ENCODE measurements around the gene PRPH2. TPM values are rescaled to one million over a fixed set of nuclear protein-coding genes. Genes with fewer than 3 reads are reported as not detected.
A peak's percentile ranks its signal among the peaks of the same experiment; 100 is the strongest.

PRPH2 gene
- polyA plus RNA-seq, 1 donor from 2014 or later = not detected

- Histone ChIP-seq H3F3A (ENCODE audit: insufficient read depth, low read length, poor library complexity, severe bottlenecking) (no peaks in the 10 kb centered on the region), H3K79me2 (replicated peaks; ENCODE audit: insufficient read depth, low read length) (no peaks in the 10 kb centered on the region), H3K27me3 (ENCODE audit: insufficient read depth, low read depth, low read length) (no peaks in the 10 kb centered on the region), H3K9ac (ENCODE audit: low read length) (no peak overlapping the region), H3K36me3 (ENCODE audit: insufficient read depth, low read length) (no peaks in the 10 kb centered on the region), H4K20me1 (ENCODE audit: insufficient read depth) (no peaks in the 10 kb centered on the region), H3K27ac (ENCODE audit: low read length) (no peak overlapping the region), H3K4me2 (ENCODE audit: low read length) (no peak overlapping the region), H3K9me2 (ENCODE audit: insufficient read depth, low read length) (no peaks in the 10 kb centered on the region), H3K4me3 (ENCODE audit: low read length) (no peak overlapping the region), H3K9me3 (ENCODE audit: low read length) (no peaks in the 10 kb centered on the region), H2AFZ (ENCODE audit: low read depth, low read length) (no peak overlapping the region)
- no peak for TF ChIP-seq RAD21 (conservative IDR thresholded peaks at IDR 0.05)
- no peak for TF ChIP-seq TAF1 (IDR thresholded peaks at IDR 0.05; ENCODE audit: low read depth)
- TF ChIP-seq REST (IDR thresholded peaks at IDR 0.05; ENCODE audit: borderline replicate concordance) = no peak
- TF ChIP-seq MXI1 (conservative IDR thresholded peaks at IDR 0.05; ENCODE audit: poor library complexity, severe bottlenecking) = no peak
- TF ChIP-seq POLR2AphosphoS5 (IDR thresholded peaks at IDR 0.05) = no peak
- TF ChIP-seq, protein P1, sequence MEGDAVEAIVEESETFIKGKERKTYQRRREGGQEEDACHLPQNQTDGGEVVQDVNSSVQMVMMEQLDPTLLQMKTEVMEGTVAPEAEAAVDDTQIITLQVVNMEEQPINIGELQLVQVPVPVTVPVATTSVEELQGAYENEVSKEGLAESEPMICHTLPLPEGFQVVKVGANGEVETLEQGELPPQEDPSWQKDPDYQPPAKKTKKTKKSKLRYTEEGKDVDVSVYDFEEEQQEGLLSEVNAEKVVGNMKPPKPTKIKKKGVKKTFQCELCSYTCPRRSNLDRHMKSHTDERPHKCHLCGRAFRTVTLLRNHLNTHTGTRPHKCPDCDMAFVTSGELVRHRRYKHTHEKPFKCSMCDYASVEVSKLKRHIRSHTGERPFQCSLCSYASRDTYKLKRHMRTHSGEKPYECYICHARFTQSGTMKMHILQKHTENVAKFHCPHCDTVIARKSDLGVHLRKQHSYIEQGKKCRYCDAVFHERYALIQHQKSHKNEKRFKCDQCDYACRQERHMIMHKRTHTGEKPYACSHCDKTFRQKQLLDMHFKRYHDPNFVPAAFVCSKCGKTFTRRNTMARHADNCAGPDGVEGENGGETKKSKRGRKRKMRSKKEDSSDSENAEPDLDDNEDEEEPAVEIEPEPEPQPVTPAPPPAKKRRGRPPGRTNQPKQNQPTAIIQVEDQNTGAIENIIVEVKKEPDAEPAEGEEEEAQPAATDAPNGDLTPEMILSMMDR (IDR thresholded peaks at IDR 0.05; ENCODE audit: poor library complexity, severe bottlenecking) = no peak
- no peak for TF ChIP-seq SMC3 (conservative IDR thresholded peaks at IDR 0.05; ENCODE audit: poor library complexity)
- TF ChIP-seq EZH2 (IDR thresholded peaks at IDR 0.05; ENCODE audit: borderline replicate concordance, insufficient read depth, low read length, poor library complexity, severe bottlenecking) = no peak
- TF ChIP-seq EP300 (conservative IDR thresholded peaks at IDR 0.05; ENCODE audit: poor library complexity, severe bottlenecking) = no peak
These were observed 10.5 kb downstream of the PRPH2 start for GRCh38 chr6:42711930-42712329.

GRCh38 chr6:42710316-42710715 lies 12.1 kb downstream of the PRPH2 start:
- Histone ChIP-seq H3K9me3 (ENCODE audit: low read length) (no peaks in the 10 kb centered on the region), H3K4me3 (ENCODE audit: low read length) (no peak overlapping the region), H3K4me2 (ENCODE audit: low read length) (no peak overlapping the region), H3K9ac (ENCODE audit: low read length) (no peak overlapping the region), H3K27me3 (ENCODE audit: insufficient read depth, low read depth, low read length) (no peaks in the 10 kb centered on the region), H3K9me2 (ENCODE audit: insufficient read depth, low read length) (no peaks in the 10 kb centered on the region), H3K36me3 (ENCODE audit: insufficient read depth, low read length) (no peaks in the 10 kb centered on the region), H3K79me2 (replicated peaks; ENCODE audit: insufficient read depth, low read length) (no peaks in the 10 kb centered on the region), H2AFZ (ENCODE audit: low read depth, low read length) (no peak overlapping the region), H3F3A (ENCODE audit: insufficient read depth, low read length, poor library complexity, severe bottlenecking) (no peaks in the 10 kb centered on the region), H4K20me1 (ENCODE audit: insufficient read depth) (no peaks in the 10 kb centered on the region), H3K27ac (ENCODE audit: low read length) (peak overlapping the region; percentile 31)
- TF ChIP-seq SMC3 (conservative IDR thresholded peaks at IDR 0.05; ENCODE audit: poor library complexity) = no peak
- peak; percentile 14 for TF ChIP-seq POLR2AphosphoS5 (IDR thresholded peaks at IDR 0.05)
- no peak for TF ChIP-seq MXI1 (conservative IDR thresholded peaks at IDR 0.05; ENCODE audit: poor library complexity, severe bottlenecking)
- no peak for TF ChIP-seq TAF1 (IDR thresholded peaks at IDR 0.05; ENCODE audit: low read depth)
- TF ChIP-seq EZH2 (IDR thresholded peaks at IDR 0.05; ENCODE audit: borderline replicate concordance, insufficient read depth, low read length, poor library complexity, severe bottlenecking) = no peak
- TF ChIP-seq, protein P1 (IDR thresholded peaks at IDR 0.05; ENCODE audit: poor library complexity, severe bottlenecking) = no peak
